Gastrocnemius medialis (tissue), 4 donors: ENCODE measurements around the gene EFCAB6.

Experiments
- CTCF ChIP-seq, 5 experiments: fragments of 450-650 bp in 3 of 5; fragments of 200-600 bp in 2 of 5; sonication (generic) in 2 of 5; IDR thresholded peaks in 4 of 5; conservative IDR thresholded peaks in 1 of 5; 1 replicate in 4 of 5; 2 replicates in 1 of 5; pipeline ENCODE4 v1.5.1; 2016 to 2019; ENCODE audit warnings: antibody characterized with exemption in 5 of 5, mild to moderate bottlenecking in 3 of 5, moderate library complexity in 3 of 5
- POLR2A ChIP-seq, 2 donors: fragments of 450-650 bp; IDR thresholded peaks; one replicate each; pipeline ENCODE4 v1.6.1; 2017; ENCODE audit warnings: antibody characterized with exemption in 2 of 2, mild to moderate bottlenecking in 2 of 2, moderate library complexity in 2 of 2

- TF ChIP-seq CTCF (IDR thresholded peaks at IDR 0.05 in 4 of 5, conservative IDR thresholded peaks at IDR 0.05 in 1 of 5): no peak
- TF ChIP-seq POLR2A (IDR thresholded peaks at IDR 0.05): no peak
Measured at GRCh38 chr22:43528601-43529360, 283.3 kb downstream of the EFCAB6 start.
